ENCODE results near the gene ZNF629. TPM values are rescaled to one million over a fixed set of nuclear protein-coding genes. Genes with fewer than 3 reads are reported as not detected.

The ZNF629 gene
- total and polyA plus RNA-seq, 2 donors (not counting 1 experiment from before 2014, with no cell fraction given), result 5.8 to 7.3 TPM

DNA sequence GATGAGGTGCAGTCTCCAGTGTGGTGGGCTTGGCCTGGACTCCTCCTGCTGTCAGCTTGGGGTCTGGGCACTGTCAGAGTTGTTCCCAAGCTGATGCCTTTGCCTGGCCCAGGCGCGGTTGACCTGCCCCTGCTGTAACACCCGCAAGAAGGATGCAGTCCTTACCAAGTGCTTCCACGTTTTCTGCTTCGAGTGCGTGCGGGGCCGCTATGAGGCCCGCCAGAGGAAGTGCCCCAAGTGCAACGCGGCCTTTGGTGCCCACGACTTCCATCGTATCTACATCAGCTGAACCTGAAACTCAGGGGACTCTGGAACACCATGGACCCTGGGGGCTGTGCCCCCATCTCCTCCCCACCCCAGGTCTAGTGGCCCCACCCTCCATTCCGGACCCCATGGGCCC is 13.2 kb downstream of the ZNF629 start:
- Histone ChIP-seq H3K9me3 (ENCODE audit: control insufficient read depth, insufficient read depth, low read depth, low read length) (no peaks in the 10 kb centered on the region), H3K4me1 (ENCODE audit: control insufficient read depth, extremely low read depth, insufficient read depth, low read length) (peaks cover 11% of the 10 kb centered on the region), H2AFZ (ENCODE audit: low read length) (no peak overlapping the region), H3K4me3 (replicated peaks in 1 of 4; ENCODE audit: control extremely low read depth in 1 of 4, insufficient read depth in 1 of 4, low read depth in 3 of 4, low read length in 4 of 4) (no peak overlapping the region), H3K79me2 (ENCODE audit: control insufficient read depth, insufficient read depth, low read length) (no peaks in the 10 kb centered on the region), H3K36me3 (ENCODE audit: control insufficient read depth, insufficient read depth, low read length) (peaks cover 29% of the 10 kb centered on the region), H3K27ac (ENCODE audit: insufficient read depth, low read length) (no peak overlapping the region), H3K4me2 (ENCODE audit: extremely low read depth, insufficient read depth, low read length) (no peak overlapping the region), H4K20me1 (ENCODE audit: control insufficient read depth, extremely low read depth, insufficient read depth, low read length) (no peaks in the 10 kb centered on the region), H3K9ac (ENCODE audit: insufficient read depth, low read length) (no peak overlapping the region), H3K27me3 (ENCODE audit: control insufficient read depth, insufficient read depth, low read length) (no peaks in the 10 kb centered on the region)
- TF ChIP-seq EZH2 (IDR thresholded peaks at IDR 0.05; ENCODE audit: low read length, missing control alignments) (no peak), CTCF (conservative IDR thresholded peaks at IDR 0.05 in 1 of 2, IDR thresholded peaks at IDR 0.05 in 1 of 2; ENCODE audit: low read depth in 1 of 2, low read length in 2 of 2) (no peak)
- DNase-seq (ENCODE audit: low read depth in 2 of 2), result no peak

- H3K4me2 ChIP-seq (ENCODE audit: extremely low read depth, insufficient read depth, low read length), result no peak overlapping the region
- no peak overlapping the region for H2AFZ ChIP-seq (ENCODE audit: low read length)
- no peak for DNase-seq (ENCODE audit: low read depth in 2 of 2)
- H3K79me2 ChIP-seq (ENCODE audit: control insufficient read depth, insufficient read depth, low read length), result no peaks in the 10 kb centered on the region
- H3K27ac ChIP-seq (ENCODE audit: insufficient read depth, low read length), result no peak overlapping the region
- H3K9me3 ChIP-seq (ENCODE audit: control insufficient read depth, insufficient read depth, low read depth, low read length), result no peaks in the 10 kb centered on the region
- H3K36me3 ChIP-seq (ENCODE audit: control insufficient read depth, insufficient read depth, low read length), result peaks cover 38% of the 10 kb centered on the region
- TF ChIP-seq EZH2 (IDR thresholded peaks at IDR 0.05; ENCODE audit: low read length, missing control alignments) (no peak), CTCF (conservative IDR thresholded peaks at IDR 0.05 in 1 of 2, IDR thresholded peaks at IDR 0.05 in 1 of 2; ENCODE audit: low read depth in 1 of 2, low read length in 2 of 2) (no peak)
- no peaks in the 10 kb centered on the region for H3K27me3 ChIP-seq (ENCODE audit: control insufficient read depth, insufficient read depth, low read length)
- no peak overlapping the region for H3K9ac ChIP-seq (ENCODE audit: insufficient read depth, low read length)
- peaks cover 4% of the 10 kb centered on the region for H3K4me1 ChIP-seq (ENCODE audit: control insufficient read depth, extremely low read depth, insufficient read depth, low read length)
- H3K4me3 ChIP-seq (replicated peaks in 1 of 4; ENCODE audit: control extremely low read depth in 1 of 4, insufficient read depth in 1 of 4, low read depth in 3 of 4, low read length in 4 of 4), result no peak overlapping the region
- no peaks in the 10 kb centered on the region for H4K20me1 ChIP-seq (ENCODE audit: control insufficient read depth, extremely low read depth, insufficient read depth, low read length)
Measured at GRCh38 chr16:30771726-30772125, 15.3 kb downstream of the ZNF629 start.

DNA sequence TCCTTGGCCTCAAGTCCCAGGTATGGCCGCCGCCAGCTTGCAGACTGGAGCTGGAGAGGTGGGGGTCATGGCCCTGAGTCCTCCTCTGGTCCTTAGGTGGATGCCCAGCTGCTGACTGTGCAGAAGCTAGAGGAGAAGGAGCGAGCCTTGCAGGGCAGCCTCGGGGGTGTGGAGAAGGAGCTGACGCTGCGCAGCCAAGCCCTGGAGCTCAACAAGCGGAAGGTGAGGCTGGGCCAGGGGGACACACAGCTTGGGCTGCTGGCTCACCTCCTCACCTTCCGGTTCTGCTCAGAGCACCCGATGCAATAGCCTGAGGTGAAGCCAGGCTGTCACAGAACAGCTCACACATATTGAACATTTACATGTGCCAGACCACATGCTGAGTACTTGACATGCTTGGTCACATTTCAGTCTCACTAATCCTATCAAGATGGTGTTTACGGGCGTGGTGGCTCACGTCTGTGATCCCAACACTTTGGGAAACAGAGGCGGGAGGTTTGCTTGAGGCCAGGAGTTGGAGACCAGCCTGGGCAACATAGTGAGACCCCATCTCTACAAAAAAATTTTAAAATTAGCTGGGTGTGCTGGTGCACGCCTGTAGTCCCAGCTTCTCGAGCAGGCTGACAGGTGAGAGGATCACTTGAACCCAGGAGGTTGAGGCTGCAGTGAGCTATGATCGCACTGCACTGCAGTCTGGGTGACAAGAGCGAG is 17.5 kb downstream of the ZNF629 start:
- Histone ChIP-seq H3K27me3 (ENCODE audit: control insufficient read depth, insufficient read depth, low read length) (no peaks in the 10 kb centered on the region), H3K4me3 (replicated peaks in 1 of 4; ENCODE audit: control extremely low read depth in 1 of 4, insufficient read depth in 1 of 4, low read depth in 3 of 4, low read length in 4 of 4) (no peak overlapping the region), H2AFZ (ENCODE audit: low read length) (no peak overlapping the region), H4K20me1 (ENCODE audit: control insufficient read depth, extremely low read depth, insufficient read depth, low read length) (no peaks in the 10 kb centered on the region), H3K4me2 (ENCODE audit: extremely low read depth, insufficient read depth, low read length) (no peak overlapping the region), H3K9ac (ENCODE audit: insufficient read depth, low read length) (no peak overlapping the region), H3K27ac (ENCODE audit: insufficient read depth, low read length) (no peak overlapping the region), H3K4me1 (ENCODE audit: control insufficient read depth, extremely low read depth, insufficient read depth, low read length) (no peaks in the 10 kb centered on the region), H3K79me2 (ENCODE audit: control insufficient read depth, insufficient read depth, low read length) (peaks cover 2% of the 10 kb centered on the region), H3K36me3 (ENCODE audit: control insufficient read depth, insufficient read depth, low read length) (peaks cover 57% of the 10 kb centered on the region), H3K9me3 (ENCODE audit: control insufficient read depth, insufficient read depth, low read depth, low read length) (no peaks in the 10 kb centered on the region)
- TF ChIP-seq CTCF (conservative IDR thresholded peaks at IDR 0.05 in 1 of 2, IDR thresholded peaks at IDR 0.05 in 1 of 2; ENCODE audit: low read depth in 1 of 2, low read length in 2 of 2), result no peak
- TF ChIP-seq EZH2 (IDR thresholded peaks at IDR 0.05; ENCODE audit: low read length, missing control alignments), result no peak
- DNase-seq (ENCODE audit: low read depth in 2 of 2), result no peak
